ENCODE data around the gene LYAR.

The LYAR gene

GRCh38 chr4:4289941-4290850 is at the start of gene LYAR, which contains the start of gene ZBTB49:
Gene LYAR (minus strand): TSS chr4:4290154. CDS start chr4:4283742, 6,412 bp downstream.
Gene ZBTB49 (plus strand): TSS chr4:4290251. CDS start chr4:4299946, 9,695 bp downstream.
- DNase-seq: peak; percentile 96

- DNase-seq: no peak
Measured at GRCh38 chr4:4339504-4340085, 49.6 kb upstream of the LYAR start.

GRCh38 chr4:4338210-4339001 is 48.5 kb upstream of the LYAR start:
- no peak for DNase-seq

GRCh38 chr4:4334798-4335520 is 45.0 kb upstream of the LYAR start:
- peak; percentile 79 for DNase-seq

GRCh38 chr4:4333265-4333706 is 43.3 kb upstream of the LYAR start:
- no peak for DNase-seq

GRCh38 chr4:4332529-4332928 is 42.6 kb upstream of the LYAR start:
- no peak for DNase-seq

GRCh38 chr4:4330794-4331193 is 40.8 kb upstream of the LYAR start:
- no peak for DNase-seq

- no peak for DNase-seq
Measured at GRCh38 chr4:4329496-4329895, 39.5 kb upstream of the LYAR start.

GRCh38 chr4:4328840-4329239 is 38.9 kb upstream of the LYAR start:
- no peak for DNase-seq

GRCh38 chr4:4328206-4328605 is 38.3 kb upstream of the LYAR start:
- DNase-seq: no peak

GRCh38 chr4:4327652-4328121 is 37.7 kb upstream of the LYAR start:
- DNase-seq: no peak

GRCh38 chr4:4326166-4326565 is 36.2 kb upstream of the LYAR start:
- no peak for DNase-seq

- DNase-seq: no peak
Measured at GRCh38 chr4:4325321-4325720, 35.4 kb upstream of the LYAR start.

GRCh38 chr4:4323705-4324534 is 34.0 kb upstream of the LYAR start:
- no peak for DNase-seq

- DNase-seq: no peak
Measured at GRCh38 chr4:4321951-4322688, 32.2 kb upstream of the LYAR start.

- DNase-seq: no peak
Measured at GRCh38 chr4:4320951-4321714, 31.2 kb upstream of the LYAR start.

GRCh38 chr4:4320528-4320927 is 30.6 kb upstream of the LYAR start:
- no peak for DNase-seq

- no peak for DNase-seq
Measured at GRCh38 chr4:4317496-4318232, 27.7 kb upstream of the LYAR start.

GRCh38 chr4:4316150-4316495 is 26.2 kb upstream of the LYAR start:
- DNase-seq: no peak

Measured in stimulated activated CD4-positive, alpha-beta T cell treated with anti-CD3 and anti-CD28 coated beads, Interleukin-15, amount 100 ng/mL, for 24 hours (primary cell).